Bronchial epithelial cell (primary cell): Measurements from ENCODE around the gene SPRED3. TPM values are rescaled to one million over a fixed set of nuclear protein-coding genes. Genes with fewer than 3 reads are reported as not detected.

Source experiments
- DNase-seq: peaks from one replicate; pipeline ENCODE4 v3.0.0-alpha.2; 2010; ENCODE audit warnings: low read depth
- FAIRE-seq: peaks from 2 replicates; lab custom pipeline; 2011; peaks lifted over from hg19 to GRCh38; lab: Jason Lieb, UNC
- H3K27me3 ChIP-seq: 2 replicates; pipeline ENCODE4 v1.5.1; 2011; ENCODE audit warnings: low read length; ENCODE audit not compliant: control insufficient read depth, insufficient read depth
- H3K36me3 ChIP-seq: 2 replicates; pipeline ENCODE4 v1.5.1; 2011; ENCODE audit warnings: low read length; ENCODE audit not compliant: control insufficient read depth, insufficient read depth
- H3K4me3 ChIP-seq: 2 replicates; pipeline ENCODE4 v1.5.1; 2011; ENCODE audit warnings: mild to moderate bottlenecking, low read depth, low read length, control low read depth
- CTCF ChIP-seq: IDR thresholded peaks from 2 replicates; pipeline ENCODE4 v1.5.1; 2011; ENCODE audit warnings: mild to moderate bottlenecking, moderate library complexity, low read length, control low read depth, inconsistent platforms; ENCODE audit not compliant: insufficient read depth, severe bottlenecking
- total RNA-seq: library from RNA; depleted of rRNA; stranded (reverse); fragments of >200 nt; gene quantifications from 2 replicates; pipeline ENCODE4 v1.2.1, GENCODE V29; 2014

The SPRED3 gene
- total RNA-seq, 1 donor from 2014 or later, result 0.26 TPM

GRCh38 chr19:38369584-38369983 lies 18.9 kb upstream of the SPRED3 start:
- Histone ChIP-seq H3K36me3 (no peaks in the 10 kb centered on the region), H3K27me3 (peaks cover 4% of the 10 kb centered on the region), H3K4me3 (no peak overlapping the region)
- TF ChIP-seq CTCF, result no peak
- FAIRE-seq (peak; percentile 66), DNase-seq (no peak)

GRCh38 chr19:38370299-38370698 lies 18.2 kb upstream of the SPRED3 start:
- Histone ChIP-seq H3K4me3 (no peak overlapping the region), H3K27me3 (peaks cover 4% of the 10 kb centered on the region), H3K36me3 (no peaks in the 10 kb centered on the region)
- no peak for TF ChIP-seq CTCF
- FAIRE-seq, result no peak
- DNase-seq, result no peak

- FAIRE-seq, result no peak
- DNase-seq, result no peak
- Histone ChIP-seq H3K36me3 (peaks cover 2% of the 10 kb centered on the region), H3K27me3 (peaks cover 4% of the 10 kb centered on the region), H3K4me3 (no peak overlapping the region)
- no peak for TF ChIP-seq CTCF
These were observed 17.4 kb upstream of the SPRED3 start for GRCh38 chr19:38371081-38371480.

GRCh38 chr19:38373907-38374331 lies 14.6 kb upstream of the SPRED3 start:
- H3K36me3 ChIP-seq, result peaks cover 9% of the 10 kb centered on the region
- FAIRE-seq, result no peak
- peak overlapping the region; percentile 84 for H3K4me3 ChIP-seq
- no peaks in the 10 kb centered on the region for H3K27me3 ChIP-seq
- no peak for DNase-seq
- no peak for TF ChIP-seq CTCF

- no peaks in the 10 kb centered on the region for H3K27me3 ChIP-seq
- DNase-seq, result peak; percentile 98
- H3K36me3 ChIP-seq, result peaks cover 14% of the 10 kb centered on the region
- no peak for FAIRE-seq
- peak within 1 kb of the TSS; percentile 84 for H3K4me3 ChIP-seq
- peak; percentile 41 for TF ChIP-seq CTCF
These were observed 14.0 kb upstream of the SPRED3 start, which contains the start of gene PSMD8 for GRCh38 chr19:38374332-38375097. PSMD8 (plus strand) TSS chr19:38374571; CDS start chr19:38374602, 31 bp downstream.
